ENCODE data around the gene ATP2C2.

ATP2C2 gene

DNA sequence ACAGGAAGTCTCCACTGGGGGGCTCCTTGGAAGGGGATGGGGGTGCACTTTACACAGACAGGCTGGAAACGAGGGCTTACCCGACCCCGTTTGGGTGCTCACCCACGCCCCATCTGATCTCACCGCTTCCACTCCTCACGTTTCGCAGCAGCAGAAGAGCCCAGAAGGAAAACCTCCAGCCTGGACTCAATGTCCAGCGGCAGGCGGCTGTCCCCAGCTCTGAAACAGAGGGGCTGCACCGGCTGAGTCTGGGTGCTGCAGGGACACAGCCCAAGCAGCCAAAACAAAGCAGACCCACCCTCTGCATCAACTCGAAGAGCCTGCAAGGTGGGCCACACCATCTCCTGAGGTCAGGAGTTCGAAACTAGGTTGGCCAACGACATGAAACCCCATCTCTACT is 132.2 kb downstream of the ATP2C2 start:
- no peak for DNase-seq (ENCODE audit: insufficient read length)
- TF ChIP-seq POLR2AphosphoS5 (IDR thresholded peaks at IDR 0.05; ENCODE audit: low read depth, low read length) (no peak), TAF1 (IDR thresholded peaks at IDR 0.05; ENCODE audit: borderline replicate concordance, low read depth, low read length) (no peak), POLR2A (IDR thresholded peaks at IDR 0.05; ENCODE audit: low read depth, low read length) (no peak)
- no peak for FAIRE-seq

- no peak for DNase-seq (ENCODE audit: insufficient read length)
- FAIRE-seq, result no peak
- no peak for TF ChIP-seq POLR2AphosphoS5 (IDR thresholded peaks at IDR 0.05; ENCODE audit: low read depth, low read length)
- TF ChIP-seq POLR2A (IDR thresholded peaks at IDR 0.05; ENCODE audit: low read depth, low read length), result no peak
- TF ChIP-seq TAF1 (IDR thresholded peaks at IDR 0.05; ENCODE audit: borderline replicate concordance, low read depth, low read length), result no peak
Observed at GRCh38 chr16:84501077-84501735, 132.9 kb downstream of the ATP2C2 start.

- DNase-seq (ENCODE audit: insufficient read length) (no peak), FAIRE-seq (no peak)
- no peak for TF ChIP-seq POLR2AphosphoS5 (IDR thresholded peaks at IDR 0.05; ENCODE audit: low read depth, low read length)
- no peak for TF ChIP-seq TAF1 (IDR thresholded peaks at IDR 0.05; ENCODE audit: borderline replicate concordance, low read depth, low read length)
- TF ChIP-seq POLR2A (IDR thresholded peaks at IDR 0.05; ENCODE audit: low read depth, low read length), result no peak
Observed at GRCh38 chr16:84502075-84502474, 133.7 kb downstream of the ATP2C2 start.

DNA sequence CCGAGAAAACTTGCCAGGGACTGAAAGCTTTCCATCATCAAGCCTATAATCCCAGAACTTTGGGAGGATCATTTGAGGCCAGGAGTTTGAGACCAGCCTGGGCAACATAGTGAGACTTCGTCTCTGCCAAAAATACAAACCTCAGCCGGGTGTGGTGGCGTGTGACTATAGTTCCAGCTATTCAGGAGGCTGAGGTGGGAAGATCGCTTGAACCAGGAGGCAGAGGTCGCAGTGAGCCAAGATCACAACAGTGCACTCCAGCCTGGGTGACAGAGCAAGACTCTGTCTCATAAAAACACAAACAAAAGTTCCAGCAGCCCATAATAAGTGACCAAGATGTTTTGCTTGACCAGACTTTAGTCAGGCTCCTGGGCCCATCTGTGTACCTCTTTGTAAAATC is 134.2 kb downstream of the ATP2C2 start:
- no peak for TF ChIP-seq TAF1 (IDR thresholded peaks at IDR 0.05; ENCODE audit: borderline replicate concordance, low read depth, low read length)
- no peak for TF ChIP-seq POLR2A (IDR thresholded peaks at IDR 0.05; ENCODE audit: low read depth, low read length)
- TF ChIP-seq POLR2AphosphoS5 (IDR thresholded peaks at IDR 0.05; ENCODE audit: low read depth, low read length), result no peak
- DNase-seq (ENCODE audit: insufficient read length) (no peak), FAIRE-seq (no peak)

DNA sequence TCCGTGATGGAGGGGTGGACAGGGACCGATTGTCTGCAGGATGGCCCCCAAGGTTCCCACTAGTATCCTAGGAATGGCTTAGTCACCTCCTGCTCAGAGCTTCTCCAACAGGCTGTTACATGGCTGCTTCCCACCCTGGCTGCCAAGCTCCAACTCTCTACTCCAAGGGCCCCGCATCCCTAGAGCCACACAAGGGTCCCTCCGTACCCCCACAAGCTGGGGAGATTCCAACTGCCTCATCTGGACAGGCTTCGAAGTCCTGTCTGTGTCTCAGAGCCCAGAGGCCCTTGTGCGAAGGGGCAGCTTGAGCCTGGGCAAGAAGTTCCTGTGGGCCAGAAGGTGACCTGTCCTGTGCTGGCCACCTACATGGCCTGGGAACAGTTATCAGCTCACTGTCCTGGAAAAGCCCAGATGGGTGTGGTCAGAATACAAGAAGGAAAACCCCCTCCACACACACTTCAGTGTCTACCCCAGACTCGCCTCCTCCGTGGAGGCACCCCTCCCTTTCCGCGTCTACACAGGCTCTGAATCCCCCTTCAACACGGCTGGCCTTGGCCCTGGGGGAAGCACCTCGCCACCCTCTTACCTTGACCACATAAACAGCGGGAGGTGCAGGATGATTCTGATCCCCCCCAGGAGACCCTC is 135.5 kb downstream of the ATP2C2 start:
- TF ChIP-seq POLR2A (IDR thresholded peaks at IDR 0.05; ENCODE audit: low read depth, low read length) (no peak), TAF1 (IDR thresholded peaks at IDR 0.05; ENCODE audit: borderline replicate concordance, low read depth, low read length) (no peak), POLR2AphosphoS5 (IDR thresholded peaks at IDR 0.05; ENCODE audit: low read depth, low read length) (no peak)
- DNase-seq (ENCODE audit: insufficient read length) (no peak), FAIRE-seq (no peak)

- FAIRE-seq, result peak; percentile 97
- TF ChIP-seq POLR2AphosphoS5 (IDR thresholded peaks at IDR 0.05; ENCODE audit: low read depth, low read length) (peak; percentile 61), POLR2A (IDR thresholded peaks at IDR 0.05; ENCODE audit: low read depth, low read length) (peak; percentile 82), TAF1 (IDR thresholded peaks at IDR 0.05; ENCODE audit: borderline replicate concordance, low read depth, low read length) (no peak)
- DNase-seq (ENCODE audit: insufficient read length), result peak; percentile 96
Observed at GRCh38 chr16:84504420-84505248, 136.3 kb downstream of the ATP2C2 start, which contains the start of gene MEAK7. TSS of gene MEAK7 (minus strand) at chr16:84504659. CDS start at chr16:84498086, 6,573 bp downstream.

GRCh38 chr16:84505249-84506187 is 137.2 kb downstream of the ATP2C2 start:
- TF ChIP-seq POLR2AphosphoS5 (IDR thresholded peaks at IDR 0.05; ENCODE audit: low read depth, low read length) (peak; percentile 53), TAF1 (IDR thresholded peaks at IDR 0.05; ENCODE audit: borderline replicate concordance, low read depth, low read length) (no peak)
- no peak for DNase-seq (ENCODE audit: insufficient read length)
- no peak for FAIRE-seq

GRCh38 chr16:84507011-84507982 is 139.0 kb downstream of the ATP2C2 start:
- peak; percentile 73 for FAIRE-seq
- DNase-seq (ENCODE audit: insufficient read length), result no peak
- no peak for TF ChIP-seq TAF1 (IDR thresholded peaks at IDR 0.05; ENCODE audit: borderline replicate concordance, low read depth, low read length)
- TF ChIP-seq POLR2AphosphoS5 (IDR thresholded peaks at IDR 0.05; ENCODE audit: low read depth, low read length), result peak; percentile 59; the same call in 1 of the 2 replicates
- TF ChIP-seq POLR2A (IDR thresholded peaks at IDR 0.05; ENCODE audit: low read depth, low read length), result peak; percentile 81

GRCh38 chr16:84508502-84508901 is 140.2 kb downstream of the ATP2C2 start:
- TF ChIP-seq POLR2A (IDR thresholded peaks at IDR 0.05; ENCODE audit: low read depth, low read length), result no peak
- no peak for TF ChIP-seq TAF1 (IDR thresholded peaks at IDR 0.05; ENCODE audit: borderline replicate concordance, low read depth, low read length)
- no peak for TF ChIP-seq POLR2AphosphoS5 (IDR thresholded peaks at IDR 0.05; ENCODE audit: low read depth, low read length)
- DNase-seq (ENCODE audit: insufficient read length), result no peak
- no peak for FAIRE-seq

Measured in GM12892 (cell line).